HCT116 (cell line): ENCODE results near the gene GTSF1L. TPM values are rescaled to one million over a fixed set of nuclear protein-coding genes. Genes with fewer than 3 reads are reported as not detected.

Experiments
- ATAC-seq: fragments of 200-7000 bp; cut with Tn5 transposase; 2 replicates; pipeline ENCODE4 v1.9.1; 2020; ENCODE audit warnings: mild to moderate bottlenecking, moderate library complexity
- BruUV-seq: library from RNA; stranded (reverse); fragments of 400-500 nt; replicated peaks from 2 replicates; lab custom pipeline; 2021; lab: Mats Ljungman, UMichigan
- CTCF ChIA-PET: fragments of 300-600 bp; sonication (Branson Sonifier 250); formaldehyde crosslinking; loops from one replicate; lab custom pipeline; 2021; ENCODE audit warnings: antibody characterized with exemption; lab: Charles Lee
- POLR2A ChIA-PET: fragments of 300-600, 350-600 bp; sonication (Branson Sonifier 250); formaldehyde crosslinking; loops from one replicate; lab custom pipeline; 2021; ENCODE audit warnings: antibody characterized with exemption; lab: Charles Lee
- RAD21 ChIA-PET, 2 experiments: fragments of 300-600 bp; sonication (Branson Sonifier 250); formaldehyde crosslinking; loops; one replicate each; lab custom pipeline; 2023; ENCODE audit warnings: low total read pairs in 2 of 2; ENCODE audit not compliant: uncharacterized antibody in 2 of 2, unreplicated experiment in 2 of 2, low non-redundant PET in 1 of 2; lab: Charles Lee
- DNase-seq: peaks from one replicate; pipeline ENCODE4 v3.0.0-alpha.2; 2010; ENCODE audit warnings: low read depth, low spot score
- H2AFZ ChIP-seq: fragments of 200-600 bp; shearing (Covaris generic), sonication (generic); 2 replicates; pipeline ENCODE4 v1.6.1; 2017; ENCODE audit warnings: low read depth, mixed run types, mixed read lengths, antibody characterized with exemption, low read length; ENCODE audit not compliant: poor library complexity, severe bottlenecking
- H3K27ac ChIP-seq: 2 replicates; pipeline ENCODE4 v1.5.1; 2012; ENCODE audit warnings: low read depth, low read length
- H3K27me3 ChIP-seq: fragments of 200-600 bp; sonication (generic); 2 replicates; pipeline ENCODE4 v1.6.1; 2016; ENCODE audit warnings: mixed run types, low read length, mixed read lengths; ENCODE audit not compliant: insufficient read depth
- H3K36me3 ChIP-seq, 2 experiments: fragments of 200-500 bp in 1 of 2; fragments of 200-600 bp in 1 of 2; sonication (Bioruptor generic) in 1 of 2; sonication (generic) in 1 of 2; 2 replicates each; pipeline versions ENCODE4 v1.5.1 to v1.6.1; 2014 to 2016; ENCODE audit warnings: low read length in 2 of 2, inconsistent platforms in 1 of 2, mixed read lengths in 1 of 2, mixed run types in 1 of 2; ENCODE audit not compliant: insufficient read depth in 2 of 2, control insufficient read depth in 1 of 2
- H3K4me1 ChIP-seq, 2 experiments: fragments of 200-600 bp in 1 of 2; sonication (generic) in 1 of 2; 2 replicates each; pipeline versions ENCODE4 v1.5.1 to v1.6.1; 2012 to 2017; ENCODE audit warnings: low read length in 2 of 2, inconsistent platforms in 1 of 2, mild to moderate bottlenecking in 1 of 2, mixed read lengths in 1 of 2, mixed run types in 1 of 2, moderate library complexity in 1 of 2; ENCODE audit not compliant: insufficient read depth in 2 of 2, control insufficient read depth in 1 of 2
- H3K4me2 ChIP-seq: fragments of 200-600 bp; sonication (generic); 2 replicates; pipeline ENCODE4 v1.6.1; 2017; ENCODE audit warnings: mixed run types, low read length, mixed read lengths
- H3K4me3 ChIP-seq, 2 experiments: fragments of 200-600 bp in 1 of 2; sonication (generic) in 1 of 2; replicated peaks in 1 of 2; 2 replicates each; pipeline ENCODE4 v1.5.1; 2011 to 2016; ENCODE audit warnings: low read length in 2 of 2, control low read depth in 1 of 2, low read depth in 1 of 2, mild to moderate bottlenecking in 1 of 2, mixed read lengths in 1 of 2, mixed run types in 1 of 2
- H3K79me2 ChIP-seq: fragments of 200-600 bp; sonication (generic); 2 replicates; pipeline ENCODE4 v1.6.1; 2017; ENCODE audit warnings: mild to moderate bottlenecking, mixed run types, low read length, moderate library complexity, mixed read lengths; ENCODE audit not compliant: insufficient read depth
- H3K9ac ChIP-seq: fragments of 200-600 bp; sonication (generic); 2 replicates; pipeline ENCODE4 v1.6.1; 2016; ENCODE audit warnings: low read length, mixed read lengths
- H3K9me2 ChIP-seq: fragments of 200-600 bp; sonication (generic), shearing (Covaris generic); 2 replicates; pipeline ENCODE4 v1.6.1; 2017; ENCODE audit warnings: mixed run types, mild to moderate bottlenecking, moderate library complexity; ENCODE audit not compliant: insufficient read depth
- H3K9me3 ChIP-seq, 2 experiments: fragments of 200-500 bp in 1 of 2; fragments of 200-600 bp in 1 of 2; sonication (Bioruptor generic) in 1 of 2; sonication (generic) in 1 of 2; 2 replicates each; pipeline ENCODE4 v1.6.1; 2014 to 2017; ENCODE audit warnings: low read length in 2 of 2, mixed read lengths in 2 of 2, inconsistent platforms in 1 of 2, low read depth in 1 of 2, mild to moderate bottlenecking in 1 of 2, mixed run types in 1 of 2, moderate library complexity in 1 of 2; ENCODE audit not compliant: control insufficient read depth in 1 of 2, insufficient read depth in 1 of 2
- H4K20me1 ChIP-seq: fragments of 200-600 bp; sonication (generic), shearing (Covaris generic); 2 replicates; pipeline ENCODE4 v1.6.1; 2017; ENCODE audit warnings: mixed run types, mild to moderate bottlenecking, moderate library complexity; ENCODE audit not compliant: insufficient read depth
- CBX3 ChIP-seq: IDR thresholded peaks from 2 replicates; pipeline ENCODE4 v1.6.1; 2012; ENCODE audit warnings: low read depth
- CEBPB ChIP-seq: IDR thresholded peaks from 2 replicates; pipeline ENCODE4 v1.6.1; 2012; ENCODE audit warnings: low read depth
- EZH2phosphoT487 ChIP-seq: fragments of 200-600 bp; IDR thresholded peaks from 2 replicates; pipeline ENCODE4 v1.6.1; 2018; ENCODE audit warnings: antibody characterized with exemption, borderline replicate concordance
- FOSL1 ChIP-seq: IDR thresholded peaks from 2 replicates; pipeline ENCODE4 v1.6.1; 2012; ENCODE audit warnings: low read depth
- POLR2AphosphoS5 ChIP-seq: IDR thresholded peaks from 2 replicates; pipeline ENCODE4 v1.6.1; 2011; ENCODE audit warnings: mild to moderate bottlenecking, low read depth, low read length, moderate library complexity
- RAD21 ChIP-seq: IDR thresholded peaks from 2 replicates; pipeline ENCODE4 v1.6.1; 2012; ENCODE audit warnings: low read depth, mild to moderate bottlenecking
- SIN3A ChIP-seq: IDR thresholded peaks from 2 replicates; pipeline ENCODE4 v1.6.1; 2012; ENCODE audit warnings: low read depth
- TCF7L2 ChIP-seq: IDR thresholded peaks from 2 replicates; pipeline ENCODE4 v1.7.0; 2011; ENCODE audit warnings: borderline replicate concordance, inconsistent platforms; ENCODE audit not compliant: insufficient read depth, insufficient read length; ENCODE audit errors: extremely low read depth
- intact Hi-C: fragments of 100-400 bp; cut with micrococcal nuclease; formaldehyde crosslinking; loops from 2 replicates; pipeline ENCODE4 v1.10.0; 2022
- total RNA-seq: library from RNA; stranded (reverse); gene quantifications from one replicate; pipeline ENCODE4 v1.2.1, GENCODE V29; 2021; ENCODE audit not compliant: unreplicated experiment
- TF ChIP-seq, protein P1 (sequence below): IDR thresholded peaks from 2 replicates; pipeline ENCODE4 v1.6.1; 2012; ENCODE audit warnings: low read depth
- TF ChIP-seq, protein P2 (sequence below): IDR thresholded peaks from 2 replicates; pipeline ENCODE4 v1.6.1; 2011; ENCODE audit warnings: mild to moderate bottlenecking, low read length, moderate library complexity; ENCODE audit not compliant: insufficient replicate concordance; ENCODE audit errors: extremely low read depth
- TF ChIP-seq, protein P3 (sequence below): IDR thresholded peaks from 2 replicates; pipeline ENCODE4 v1.6.1; 2012
- TF ChIP-seq, protein P4 (sequence below): IDR thresholded peaks from 2 replicates; pipeline ENCODE4 v1.6.1; 2012
- TF ChIP-seq, protein P5 (sequence below), 3 experiments: fragments of 200-600 bp in 1 of 3; sonication (generic) in 1 of 3; IDR thresholded peaks in 2 of 3; conservative IDR thresholded peaks in 1 of 3; 2 replicates each; pipeline ENCODE4 v1.5.1; 2012 to 2017; ENCODE audit warnings: low read depth in 2 of 3, low read length in 2 of 3, antibody characterized with exemption in 1 of 3, borderline replicate concordance in 1 of 3, control low read depth in 1 of 3, mild to moderate bottlenecking in 1 of 3, mixed read lengths in 1 of 3, mixed run types in 1 of 3, moderate library complexity in 1 of 3; ENCODE audit not compliant: insufficient read depth in 1 of 3

Gene GTSF1L
- total RNA-seq, 1 experiment from 2014 or later, result not detected

GRCh38 chr20:43711098-43711654 lies 15.6 kb downstream of the GTSF1L start (continued):
- TF ChIP-seq, protein P1, sequence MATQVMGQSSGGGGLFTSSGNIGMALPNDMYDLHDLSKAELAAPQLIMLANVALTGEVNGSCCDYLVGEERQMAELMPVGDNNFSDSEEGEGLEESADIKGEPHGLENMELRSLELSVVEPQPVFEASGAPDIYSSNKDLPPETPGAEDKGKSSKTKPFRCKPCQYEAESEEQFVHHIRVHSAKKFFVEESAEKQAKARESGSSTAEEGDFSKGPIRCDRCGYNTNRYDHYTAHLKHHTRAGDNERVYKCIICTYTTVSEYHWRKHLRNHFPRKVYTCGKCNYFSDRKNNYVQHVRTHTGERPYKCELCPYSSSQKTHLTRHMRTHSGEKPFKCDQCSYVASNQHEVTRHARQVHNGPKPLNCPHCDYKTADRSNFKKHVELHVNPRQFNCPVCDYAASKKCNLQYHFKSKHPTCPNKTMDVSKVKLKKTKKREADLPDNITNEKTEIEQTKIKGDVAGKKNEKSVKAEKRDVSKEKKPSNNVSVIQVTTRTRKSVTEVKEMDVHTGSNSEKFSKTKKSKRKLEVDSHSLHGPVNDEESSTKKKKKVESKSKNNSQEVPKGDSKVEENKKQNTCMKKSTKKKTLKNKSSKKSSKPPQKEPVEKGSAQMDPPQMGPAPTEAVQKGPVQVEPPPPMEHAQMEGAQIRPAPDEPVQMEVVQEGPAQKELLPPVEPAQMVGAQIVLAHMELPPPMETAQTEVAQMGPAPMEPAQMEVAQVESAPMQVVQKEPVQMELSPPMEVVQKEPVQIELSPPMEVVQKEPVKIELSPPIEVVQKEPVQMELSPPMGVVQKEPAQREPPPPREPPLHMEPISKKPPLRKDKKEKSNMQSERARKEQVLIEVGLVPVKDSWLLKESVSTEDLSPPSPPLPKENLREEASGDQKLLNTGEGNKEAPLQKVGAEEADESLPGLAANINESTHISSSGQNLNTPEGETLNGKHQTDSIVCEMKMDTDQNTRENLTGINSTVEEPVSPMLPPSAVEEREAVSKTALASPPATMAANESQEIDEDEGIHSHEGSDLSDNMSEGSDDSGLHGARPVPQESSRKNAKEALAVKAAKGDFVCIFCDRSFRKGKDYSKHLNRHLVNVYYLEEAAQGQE, result no peak
- TF ChIP-seq, protein P2, sequence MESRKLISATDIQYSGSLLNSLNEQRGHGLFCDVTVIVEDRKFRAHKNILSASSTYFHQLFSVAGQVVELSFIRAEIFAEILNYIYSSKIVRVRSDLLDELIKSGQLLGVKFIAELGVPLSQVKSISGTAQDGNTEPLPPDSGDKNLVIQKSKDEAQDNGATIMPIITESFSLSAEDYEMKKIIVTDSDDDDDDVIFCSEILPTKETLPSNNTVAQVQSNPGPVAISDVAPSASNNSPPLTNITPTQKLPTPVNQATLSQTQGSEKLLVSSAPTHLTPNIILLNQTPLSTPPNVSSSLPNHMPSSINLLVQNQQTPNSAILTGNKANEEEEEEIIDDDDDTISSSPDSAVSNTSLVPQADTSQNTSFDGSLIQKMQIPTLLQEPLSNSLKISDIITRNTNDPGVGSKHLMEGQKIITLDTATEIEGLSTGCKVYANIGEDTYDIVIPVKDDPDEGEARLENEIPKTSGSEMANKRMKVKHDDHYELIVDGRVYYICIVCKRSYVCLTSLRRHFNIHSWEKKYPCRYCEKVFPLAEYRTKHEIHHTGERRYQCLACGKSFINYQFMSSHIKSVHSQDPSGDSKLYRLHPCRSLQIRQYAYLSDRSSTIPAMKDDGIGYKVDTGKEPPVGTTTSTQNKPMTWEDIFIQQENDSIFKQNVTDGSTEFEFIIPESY, result no peak

GRCh38 chr20:43710370-43711044 lies 16.3 kb downstream of the GTSF1L start:
- ChIA-PET POLR2A (no interaction called here), CTCF (no interaction called here), RAD21 (no interaction called here)
- TF ChIP-seq SIN3A, result no peak
- TF ChIP-seq, protein P3, sequence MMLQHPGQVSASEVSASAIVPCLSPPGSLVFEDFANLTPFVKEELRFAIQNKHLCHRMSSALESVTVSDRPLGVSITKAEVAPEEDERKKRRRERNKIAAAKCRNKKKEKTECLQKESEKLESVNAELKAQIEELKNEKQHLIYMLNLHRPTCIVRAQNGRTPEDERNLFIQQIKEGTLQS, result no peak
- TF ChIP-seq, protein P4, sequence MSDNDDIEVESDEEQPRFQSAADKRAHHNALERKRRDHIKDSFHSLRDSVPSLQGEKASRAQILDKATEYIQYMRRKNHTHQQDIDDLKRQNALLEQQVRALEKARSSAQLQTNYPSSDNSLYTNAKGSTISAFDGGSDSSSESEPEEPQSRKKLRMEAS, result no peak
- TF ChIP-seq, protein P5, sequence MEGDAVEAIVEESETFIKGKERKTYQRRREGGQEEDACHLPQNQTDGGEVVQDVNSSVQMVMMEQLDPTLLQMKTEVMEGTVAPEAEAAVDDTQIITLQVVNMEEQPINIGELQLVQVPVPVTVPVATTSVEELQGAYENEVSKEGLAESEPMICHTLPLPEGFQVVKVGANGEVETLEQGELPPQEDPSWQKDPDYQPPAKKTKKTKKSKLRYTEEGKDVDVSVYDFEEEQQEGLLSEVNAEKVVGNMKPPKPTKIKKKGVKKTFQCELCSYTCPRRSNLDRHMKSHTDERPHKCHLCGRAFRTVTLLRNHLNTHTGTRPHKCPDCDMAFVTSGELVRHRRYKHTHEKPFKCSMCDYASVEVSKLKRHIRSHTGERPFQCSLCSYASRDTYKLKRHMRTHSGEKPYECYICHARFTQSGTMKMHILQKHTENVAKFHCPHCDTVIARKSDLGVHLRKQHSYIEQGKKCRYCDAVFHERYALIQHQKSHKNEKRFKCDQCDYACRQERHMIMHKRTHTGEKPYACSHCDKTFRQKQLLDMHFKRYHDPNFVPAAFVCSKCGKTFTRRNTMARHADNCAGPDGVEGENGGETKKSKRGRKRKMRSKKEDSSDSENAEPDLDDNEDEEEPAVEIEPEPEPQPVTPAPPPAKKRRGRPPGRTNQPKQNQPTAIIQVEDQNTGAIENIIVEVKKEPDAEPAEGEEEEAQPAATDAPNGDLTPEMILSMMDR (IDR thresholded peaks at IDR 0.05 in 2 of 3, conservative IDR thresholded peaks at IDR 0.05 in 1 of 3; ENCODE audit: borderline replicate concordance in 1 of 3, insufficient read depth in 1 of 3, low read depth in 2 of 3, low read length in 2 of 3), result no peak
- TF ChIP-seq RAD21, result no peak
- no peak for TF ChIP-seq CBX3
- TF ChIP-seq TCF7L2, result no peak
- TF ChIP-seq FOSL1, result no peak
- TF ChIP-seq POLR2AphosphoS5, result no peak
- no peak for TF ChIP-seq CEBPB
- no peak for TF ChIP-seq EZH2phosphoT487
- H3K36me3 ChIP-seq, result peaks cover 20 to 36% of the 10 kb centered on the region in 2 experiments
- H3K4me1 ChIP-seq, result no peaks in the 10 kb centered on the region
- ATAC-seq (no peak), DNase-seq (no peak)
- no peaks in the 10 kb centered on the region; the same call in 1 of the 2 replicates for H3K79me2 ChIP-seq
- no peak overlapping the region for H2AFZ ChIP-seq
- H3K9me2 ChIP-seq, result no peaks in the 10 kb centered on the region
- H3K27me3 ChIP-seq, result no peaks in the 10 kb centered on the region
- BruUV-seq, result no TSS peak
- H4K20me1 ChIP-seq, result no peaks in the 10 kb centered on the region
- H3K9ac ChIP-seq, result no peak overlapping the region
- no peak overlapping the region for H3K4me3 ChIP-seq
- H3K9me3 ChIP-seq, result no peaks in the 10 kb centered on the region
- intact Hi-C loops, result no loop called here
- no peak overlapping the region for H3K4me2 ChIP-seq
- no peak overlapping the region for H3K27ac ChIP-seq
